GM18909 (cell line): ENCODE measurements around the gene STAB1.
"Not testable (repeated sequence)": the region's sequence is repeated elsewhere in the genome, so short reads cannot be mapped to it uniquely, and the experiment has no call there.

Experiments used
- ATAC-seq: cut with Tn5 transposase; IDR thresholded peaks from one replicate; pipeline ENCODE4 v1.9.1; 2021; ENCODE audit warnings: mild to moderate bottlenecking; ENCODE audit not compliant: unreplicated experiment, poor library complexity

Gene STAB1

GRCh38 chr3:52521488-52521824, 26.3 kb downstream of the STAB1 start:
- ATAC-seq = no peak

- no peak for ATAC-seq
Observed at GRCh38 chr3:52521881-52522650, 26.9 kb downstream of the STAB1 start.

- no peak for ATAC-seq
Observed at GRCh38 chr3:52522651-52523251, 27.6 kb downstream of the STAB1 start.

- ATAC-seq = no peak
Observed at GRCh38 chr3:52523386-52524257, 28.5 kb downstream of the STAB1 start.

- no peak for ATAC-seq
Observed at GRCh38 chr3:52524258-52524751, 29.2 kb downstream of the STAB1 start.

- no peak for ATAC-seq
Observed at GRCh38 chr3:52524752-52525679, 29.9 kb downstream of the STAB1 start.

GRCh38 chr3:52525680-52526561, 30.8 kb downstream of the STAB1 start:
- ATAC-seq = no peak

GRCh38 chr3:52526671-52527038, 31.5 kb downstream of the STAB1 start:
- ATAC-seq = not testable (repeated sequence)

GRCh38 chr3:52527039-52527731, 32.0 kb downstream of the STAB1 start:
- ATAC-seq = no peak

- no peak for ATAC-seq
Observed at GRCh38 chr3:52527732-52528585, 32.8 kb downstream of the STAB1 start.

- no peak for ATAC-seq
Observed at GRCh38 chr3:52528586-52529375, 33.6 kb downstream of the STAB1 start.

- ATAC-seq = no peak
Observed at GRCh38 chr3:52529376-52530333, 34.5 kb downstream of the STAB1 start.

GRCh38 chr3:52530918-52531826, 36.0 kb downstream of the STAB1 start:
- ATAC-seq = no peak

- no peak for ATAC-seq
Observed at GRCh38 chr3:52531860-52532516, 36.9 kb downstream of the STAB1 start.
